OCI-LY7 (cell line): ENCODE results near the gene TM7SF3.

ENCODE experiments used
- EZH2phosphoT487 ChIP-seq: fragments of 200-600 bp; sonication (generic); IDR thresholded peaks from 2 replicates; pipeline ENCODE4 v1.6.1; 2018; ENCODE audit warnings: low read depth, borderline replicate concordance, mild to moderate bottlenecking, mixed run types, antibody characterized with exemption, low read length, moderate library complexity, mixed read lengths
- TF ChIP-seq, protein P1 (sequence below): fragments of 200-600 bp; sonication (generic); conservative IDR thresholded peaks from 2 replicates; pipeline ENCODE4 v1.5.1; 2014; ENCODE audit warnings: mild to moderate bottlenecking, antibody characterized with exemption, low read length, moderate library complexity, mixed read lengths

DNA sequence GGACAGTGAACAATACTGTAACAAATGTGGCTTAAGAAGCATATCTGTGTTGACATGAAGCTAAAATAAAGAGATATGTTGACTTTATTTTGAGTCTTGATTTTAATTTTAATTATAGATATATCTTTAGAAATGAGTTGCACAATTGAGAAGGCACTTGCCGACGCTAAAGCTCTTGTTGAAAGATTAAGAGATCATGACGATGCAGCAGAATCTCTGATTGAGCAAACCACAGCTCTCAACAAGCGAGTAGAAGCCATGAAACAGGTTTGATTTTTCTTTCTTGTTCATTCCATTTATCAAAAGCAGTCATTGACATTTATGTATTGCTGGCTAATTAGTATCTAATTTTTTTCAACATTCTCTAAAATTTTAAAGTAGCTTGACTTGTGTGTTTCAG, 60.2 kb downstream of the TM7SF3 start:
- TF ChIP-seq, protein P1, sequence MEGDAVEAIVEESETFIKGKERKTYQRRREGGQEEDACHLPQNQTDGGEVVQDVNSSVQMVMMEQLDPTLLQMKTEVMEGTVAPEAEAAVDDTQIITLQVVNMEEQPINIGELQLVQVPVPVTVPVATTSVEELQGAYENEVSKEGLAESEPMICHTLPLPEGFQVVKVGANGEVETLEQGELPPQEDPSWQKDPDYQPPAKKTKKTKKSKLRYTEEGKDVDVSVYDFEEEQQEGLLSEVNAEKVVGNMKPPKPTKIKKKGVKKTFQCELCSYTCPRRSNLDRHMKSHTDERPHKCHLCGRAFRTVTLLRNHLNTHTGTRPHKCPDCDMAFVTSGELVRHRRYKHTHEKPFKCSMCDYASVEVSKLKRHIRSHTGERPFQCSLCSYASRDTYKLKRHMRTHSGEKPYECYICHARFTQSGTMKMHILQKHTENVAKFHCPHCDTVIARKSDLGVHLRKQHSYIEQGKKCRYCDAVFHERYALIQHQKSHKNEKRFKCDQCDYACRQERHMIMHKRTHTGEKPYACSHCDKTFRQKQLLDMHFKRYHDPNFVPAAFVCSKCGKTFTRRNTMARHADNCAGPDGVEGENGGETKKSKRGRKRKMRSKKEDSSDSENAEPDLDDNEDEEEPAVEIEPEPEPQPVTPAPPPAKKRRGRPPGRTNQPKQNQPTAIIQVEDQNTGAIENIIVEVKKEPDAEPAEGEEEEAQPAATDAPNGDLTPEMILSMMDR = no peak
- no peak for TF ChIP-seq EZH2phosphoT487
